ENCODE results near the gene OR10J1.

DNA sequence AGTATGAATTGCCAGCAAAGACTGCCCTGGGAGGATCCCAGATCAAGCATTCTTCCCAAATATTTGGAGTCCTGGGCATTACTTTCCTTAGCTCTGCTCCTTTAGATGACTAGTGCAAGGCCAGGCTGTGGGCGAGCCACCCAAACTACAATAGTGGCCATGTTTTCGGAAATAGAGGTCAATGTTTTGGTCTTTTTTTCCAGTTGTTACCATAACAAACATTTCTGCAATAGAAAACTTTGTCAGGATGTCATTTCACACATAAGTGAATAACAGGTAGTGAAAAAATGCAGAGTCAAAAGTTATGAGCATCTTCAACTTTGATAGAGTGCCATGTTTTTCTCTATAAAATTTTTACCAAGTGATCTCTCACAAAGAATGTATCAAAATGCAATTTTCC is 32.7 kb upstream of the OR10J1 start:
- TF ChIP-seq POLR2AphosphoS5 (IDR thresholded peaks at IDR 0.05; ENCODE audit: low read depth, low read length) (no peak), POLR2A (IDR thresholded peaks at IDR 0.05; ENCODE audit: low read depth, low read length) (no peak), TAF1 (IDR thresholded peaks at IDR 0.05; ENCODE audit: low read depth, low read length) (no peak), POU2F2 (IDR thresholded peaks at IDR 0.05; ENCODE audit: low read depth, low read length) (no peak), SPI1 (IDR thresholded peaks at IDR 0.05; ENCODE audit: low read depth, low read length) (no peak), PAX5 (IDR thresholded peaks at IDR 0.05; ENCODE audit: insufficient read depth, low read length, severe bottlenecking) (no peak)

Data from GM12891 (cell line).